GM15510 (cell line): ENCODE data around the gene TRIM25.

ENCODE experiments used
- POLR2A ChIP-seq: IDR thresholded peaks from 3 replicates; pipeline ENCODE4 v1.6.1; 2011; ENCODE audit warnings: borderline replicate concordance; ENCODE audit not compliant: insufficient read length; ENCODE audit errors: extremely low read depth

TRIM25 gene

GRCh38 chr17:56913867-56914580 is at the start of gene TRIM25:
TSS of gene TRIM25 (minus strand) at chr17:56914049. CDS start at chr17:56913988, 61 bp downstream.
- TF ChIP-seq POLR2A = peak; percentile 100

GRCh38 chr17:56960596-56961538 is 47.0 kb upstream of the TRIM25 start, which contains the start of gene COIL:
TSS of gene COIL (minus strand) at chr17:56961050. CDS start at chr17:56961019, 31 bp downstream.
- TF ChIP-seq POLR2A = peak; percentile 64

GRCh38 chr17:56956992-56957391 is 43.1 kb upstream of the TRIM25 start:
- TF ChIP-seq POLR2A = no peak

- TF ChIP-seq POLR2A = no peak
Measured at GRCh38 chr17:56949595-56949994, 35.7 kb upstream of the TRIM25 start.

GRCh38 chr17:56948491-56948890 is 34.6 kb upstream of the TRIM25 start:
- TF ChIP-seq POLR2A = no peak

- TF ChIP-seq POLR2A = no peak
Measured at GRCh38 chr17:56947741-56948140, 33.9 kb upstream of the TRIM25 start.

GRCh38 chr17:56945938-56946505 is 32.2 kb upstream of the TRIM25 start:
- no peak for TF ChIP-seq POLR2A

GRCh38 chr17:56943505-56944125 is 29.8 kb upstream of the TRIM25 start:
- TF ChIP-seq POLR2A = no peak

GRCh38 chr17:56939869-56940484 is 26.1 kb upstream of the TRIM25 start:
- no peak for TF ChIP-seq POLR2A

- no peak for TF ChIP-seq POLR2A
Measured at GRCh38 chr17:56937687-56938086, 23.8 kb upstream of the TRIM25 start.

GRCh38 chr17:56936697-56937322 is 23.0 kb upstream of the TRIM25 start:
- no peak for TF ChIP-seq POLR2A

- TF ChIP-seq POLR2A = no peak
Measured at GRCh38 chr17:56935461-56935860, 21.6 kb upstream of the TRIM25 start.

GRCh38 chr17:56934280-56934679 is 20.4 kb upstream of the TRIM25 start:
- no peak for TF ChIP-seq POLR2A

- no peak for TF ChIP-seq POLR2A
Measured at GRCh38 chr17:56933868-56934267, 20.0 kb upstream of the TRIM25 start.

- TF ChIP-seq POLR2A = no peak
Measured at GRCh38 chr17:56933151-56933745, 19.4 kb upstream of the TRIM25 start.
